Measurements from ENCODE around the gene UPK3A. TPM values are rescaled to one million over a fixed set of nuclear protein-coding genes. Genes with fewer than 3 reads are reported as not detected.

UPK3A gene
- total and polyA plus RNA-seq, 10 of the 15 experiments (the other 5 are each of a cell fraction or from before 2014, with no cell fraction given): not detected

DNA sequence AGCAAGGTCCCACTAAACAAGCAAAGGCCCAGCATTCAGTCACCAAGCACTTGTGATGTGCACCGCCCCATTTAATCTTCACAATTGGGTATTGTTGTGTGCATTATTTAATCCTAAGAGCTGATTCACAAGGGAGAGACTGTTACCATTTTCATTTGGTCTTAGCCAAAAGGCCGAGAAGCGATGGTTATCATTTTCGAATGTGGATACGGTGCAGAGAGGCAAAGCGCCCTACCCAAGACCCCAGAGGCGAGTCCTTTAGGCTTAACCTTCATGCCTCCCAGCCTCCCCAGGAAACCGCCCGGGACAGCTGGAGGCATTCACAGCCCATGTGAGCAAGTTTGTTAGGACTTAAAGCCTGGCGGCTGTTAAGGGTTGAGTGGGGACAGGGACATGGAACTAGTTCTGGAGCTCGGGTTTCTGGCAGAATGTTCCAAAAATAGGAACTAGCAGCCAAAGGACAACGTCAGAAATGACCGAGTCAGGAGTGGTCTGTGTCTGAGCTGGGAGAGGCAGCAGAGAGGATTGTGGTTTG lies 13.0 kb upstream of the UPK3A start:
- H3K4me2 ChIP-seq (ENCODE audit: control insufficient read depth, insufficient read depth): no peak overlapping the region
- H3K27ac ChIP-seq (ENCODE audit: control insufficient read depth, insufficient read depth): no peak overlapping the region
- no peaks in the 10 kb centered on the region for H3K36me3 ChIP-seq (ENCODE audit: control insufficient read depth in 2 of 2, insufficient read depth in 2 of 2, low read length in 1 of 2)
- TF ChIP-seq SIN3A (IDR thresholded peaks at IDR 0.05; ENCODE audit: low read depth, low read length): no peak
- TF ChIP-seq MXI1 (IDR thresholded peaks at IDR 0.05; ENCODE audit: low read depth, low read length): no peak
- TF ChIP-seq, protein P1, sequence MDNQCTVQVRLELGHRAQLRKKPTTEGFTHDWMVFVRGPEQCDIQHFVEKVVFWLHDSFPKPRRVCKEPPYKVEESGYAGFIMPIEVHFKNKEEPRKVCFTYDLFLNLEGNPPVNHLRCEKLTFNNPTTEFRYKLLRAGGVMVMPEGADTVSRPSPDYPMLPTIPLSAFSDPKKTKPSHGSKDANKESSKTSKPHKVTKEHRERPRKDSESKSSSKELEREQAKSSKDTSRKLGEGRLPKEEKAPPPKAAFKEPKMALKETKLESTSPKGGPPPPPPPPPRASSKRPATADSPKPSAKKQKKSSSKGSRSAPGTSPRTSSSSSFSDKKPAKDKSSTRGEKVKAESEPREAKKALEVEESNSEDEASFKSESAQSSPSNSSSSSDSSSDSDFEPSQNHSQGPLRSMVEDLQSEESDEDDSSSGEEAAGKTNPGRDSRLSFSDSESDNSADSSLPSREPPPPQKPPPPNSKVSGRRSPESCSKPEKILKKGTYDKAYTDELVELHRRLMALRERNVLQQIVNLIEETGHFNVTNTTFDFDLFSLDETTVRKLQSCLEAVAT (IDR thresholded peaks at IDR 0.05): no peak
- TF ChIP-seq YBX1 (IDR thresholded peaks at IDR 0.05): no peak
- TF ChIP-seq, protein P2, sequence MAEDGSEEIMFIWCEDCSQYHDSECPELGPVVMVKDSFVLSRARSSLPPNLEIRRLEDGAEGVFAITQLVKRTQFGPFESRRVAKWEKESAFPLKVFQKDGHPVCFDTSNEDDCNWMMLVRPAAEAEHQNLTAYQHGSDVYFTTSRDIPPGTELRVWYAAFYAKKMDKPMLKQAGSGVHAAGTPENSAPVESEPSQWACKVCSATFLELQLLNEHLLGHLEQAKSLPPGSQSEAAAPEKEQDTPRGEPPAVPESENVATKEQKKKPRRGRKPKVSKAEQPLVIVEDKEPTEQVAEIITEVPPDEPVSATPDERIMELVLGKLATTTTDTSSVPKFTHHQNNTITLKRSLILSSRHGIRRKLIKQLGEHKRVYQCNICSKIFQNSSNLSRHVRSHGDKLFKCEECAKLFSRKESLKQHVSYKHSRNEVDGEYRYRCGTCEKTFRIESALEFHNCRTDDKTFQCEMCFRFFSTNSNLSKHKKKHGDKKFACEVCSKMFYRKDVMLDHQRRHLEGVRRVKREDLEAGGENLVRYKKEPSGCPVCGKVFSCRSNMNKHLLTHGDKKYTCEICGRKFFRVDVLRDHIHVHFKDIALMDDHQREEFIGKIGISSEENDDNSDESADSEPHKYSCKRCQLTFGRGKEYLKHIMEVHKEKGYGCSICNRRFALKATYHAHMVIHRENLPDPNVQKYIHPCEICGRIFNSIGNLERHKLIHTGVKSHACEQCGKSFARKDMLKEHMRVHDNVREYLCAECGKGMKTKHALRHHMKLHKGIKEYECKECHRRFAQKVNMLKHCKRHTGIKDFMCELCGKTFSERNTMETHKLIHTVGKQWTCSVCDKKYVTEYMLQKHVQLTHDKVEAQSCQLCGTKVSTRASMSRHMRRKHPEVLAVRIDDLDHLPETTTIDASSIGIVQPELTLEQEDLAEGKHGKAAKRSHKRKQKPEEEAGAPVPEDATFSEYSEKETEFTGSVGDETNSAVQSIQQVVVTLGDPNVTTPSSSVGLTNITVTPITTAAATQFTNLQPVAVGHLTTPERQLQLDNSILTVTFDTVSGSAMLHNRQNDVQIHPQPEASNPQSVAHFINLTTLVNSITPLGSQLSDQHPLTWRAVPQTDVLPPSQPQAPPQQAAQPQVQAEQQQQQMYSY (CRISPR knock-in tag; IDR thresholded peaks at IDR 0.05): no peak
- TF ChIP-seq, protein P3, sequence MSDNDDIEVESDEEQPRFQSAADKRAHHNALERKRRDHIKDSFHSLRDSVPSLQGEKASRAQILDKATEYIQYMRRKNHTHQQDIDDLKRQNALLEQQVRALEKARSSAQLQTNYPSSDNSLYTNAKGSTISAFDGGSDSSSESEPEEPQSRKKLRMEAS (IDR thresholded peaks at IDR 0.05; ENCODE audit: low read depth, low read length): no peak
- TF ChIP-seq, protein P4, sequence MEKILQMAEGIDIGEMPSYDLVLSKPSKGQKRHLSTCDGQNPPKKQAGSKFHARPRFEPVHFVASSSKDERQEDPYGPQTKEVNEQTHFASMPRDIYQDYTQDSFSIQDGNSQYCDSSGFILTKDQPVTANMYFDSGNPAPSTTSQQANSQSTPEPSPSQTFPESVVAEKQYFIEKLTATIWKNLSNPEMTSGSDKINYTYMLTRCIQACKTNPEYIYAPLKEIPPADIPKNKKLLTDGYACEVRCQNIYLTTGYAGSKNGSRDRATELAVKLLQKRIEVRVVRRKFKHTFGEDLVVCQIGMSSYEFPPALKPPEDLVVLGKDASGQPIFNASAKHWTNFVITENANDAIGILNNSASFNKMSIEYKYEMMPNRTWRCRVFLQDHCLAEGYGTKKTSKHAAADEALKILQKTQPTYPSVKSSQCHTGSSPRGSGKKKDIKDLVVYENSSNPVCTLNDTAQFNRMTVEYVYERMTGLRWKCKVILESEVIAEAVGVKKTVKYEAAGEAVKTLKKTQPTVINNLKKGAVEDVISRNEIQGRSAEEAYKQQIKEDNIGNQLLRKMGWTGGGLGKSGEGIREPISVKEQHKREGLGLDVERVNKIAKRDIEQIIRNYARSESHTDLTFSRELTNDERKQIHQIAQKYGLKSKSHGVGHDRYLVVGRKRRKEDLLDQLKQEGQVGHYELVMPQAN (conservative IDR thresholded peaks at IDR 0.05): no peak
- no peak for TF ChIP-seq ZZZ3 (IDR thresholded peaks at IDR 0.05; ENCODE audit: control insufficient read depth, insufficient read length, low read depth)
- TF ChIP-seq GABPA (IDR thresholded peaks at IDR 0.05; ENCODE audit: low read depth): no peak
- TF ChIP-seq, protein P5, sequence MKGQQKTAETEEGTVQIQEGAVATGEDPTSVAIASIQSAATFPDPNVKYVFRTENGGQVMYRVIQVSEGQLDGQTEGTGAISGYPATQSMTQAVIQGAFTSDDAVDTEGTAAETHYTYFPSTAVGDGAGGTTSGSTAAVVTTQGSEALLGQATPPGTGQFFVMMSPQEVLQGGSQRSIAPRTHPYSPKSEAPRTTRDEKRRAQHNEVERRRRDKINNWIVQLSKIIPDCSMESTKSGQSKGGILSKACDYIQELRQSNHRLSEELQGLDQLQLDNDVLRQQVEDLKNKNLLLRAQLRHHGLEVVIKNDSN (IDR thresholded peaks at IDR 0.05; ENCODE audit: borderline replicate concordance, extremely low read length, insufficient read depth, low read depth, low read length): no peak
- TF ChIP-seq CBX3 (IDR thresholded peaks at IDR 0.05; ENCODE audit: borderline replicate concordance, low read depth): no peak
- TF ChIP-seq CHD1 (IDR thresholded peaks at IDR 0.05; ENCODE audit: low read depth, low read length): no peak
- CTCF ChIA-PET: interaction anchor here (0.6 to 2.4 kb wide), 11 partner anchors 9 to 278 kb away, joined by 3 to 7 read pairs (median 4); no protein-coding TSS in a partner anchor
- 51% methylated on average over 13 of the region's 13 CpGs for WGBS (ENCODE audit: insufficient coverage, insufficient replicate concordance, low lambda C conversion rate, missing lambda C conversion rate)
- POLR2A ChIA-PET: interaction anchor here (0.6 kb wide), 1 partner anchor 39 kb away, joined by 5 read pairs; no protein-coding TSS in a partner anchor
- peaks cover 3 to 4% of the 10 kb centered on the region in 2 experiments; a peak in 3 of 4 replicates for H3K27me3 ChIP-seq (replicated peaks in 1 of 2; ENCODE audit: control insufficient read depth in 2 of 2, insufficient read depth in 2 of 2, low read length in 1 of 2)
- H3K9ac ChIP-seq (ENCODE audit: control insufficient read depth, insufficient read depth, low read length): no peak overlapping the region
- RAD21 ChIA-PET (ENCODE audit: unreplicated experiment): interaction anchor here (1.1 to 1.8 kb wide), 3 partner anchors 25 to 163 kb away, joined by 3 to 5 read pairs (median 3); no protein-coding TSS in a partner anchor
- BruUV-seq (replicated peaks): no TSS peak
- no peak overlapping the region for H2AFZ ChIP-seq (ENCODE audit: control insufficient read depth, low read depth, low read length)
- no peaks in the 10 kb centered on the region for H3K79me2 ChIP-seq (ENCODE audit: control insufficient read depth, insufficient read depth, low read length)
- DNase-seq (ENCODE audit: low read depth, low spot score): no peak
- SMC1A ChIA-PET (ENCODE audit: uncharacterized antibody, unreplicated experiment): interaction anchor here (1.0 to 1.7 kb wide), 6 partner anchors 17 to 162 kb away, joined by 3 to 6 read pairs (median 4); no protein-coding TSS in a partner anchor
- ATAC-seq: no peak
- intact Hi-C loops (cut with micrococcal nuclease; ENCODE audit: unreplicated experiment) (no loop called here), in situ Hi-C loops (cut with MboI) (no loop called here)
- no peaks in the 10 kb centered on the region for H3K9me3 ChIP-seq (replicated peaks; ENCODE audit: control insufficient read depth, insufficient read depth, low read length)
- no peak for FAIRE-seq
- no peaks in the 10 kb centered on the region for H4K20me1 ChIP-seq (ENCODE audit: control insufficient read depth, insufficient read depth)
- H3K4me3 ChIP-seq: no peak overlapping the region
- peaks cover 8% of the 10 kb centered on the region for H3K4me1 ChIP-seq (ENCODE audit: control insufficient read depth, insufficient read depth, low read length)
